ENCODE data around the gene ZNF598.

ZNF598 gene

GRCh38 chr16:1950559-1950958 is 59.1 kb downstream of the ZNF598 start:
- Histone ChIP-seq H3K4me1 (ENCODE audit: insufficient read depth, low read length) (no peaks in the 10 kb centered on the region), H3K9ac (ENCODE audit: low read depth, low read length) (no peak overlapping the region), H3K36me3 (ENCODE audit: insufficient read depth, low read length) (no peaks in the 10 kb centered on the region), H3K9me3 (ENCODE audit: control insufficient read depth, insufficient read depth, low read length) (no peaks in the 10 kb centered on the region)

GRCh38 chr16:1950047-1950446 is 59.6 kb downstream of the ZNF598 start:
- no peak overlapping the region for H3K9ac ChIP-seq (ENCODE audit: low read depth, low read length)
- no peaks in the 10 kb centered on the region for H3K36me3 ChIP-seq (ENCODE audit: insufficient read depth, low read length)
- no peaks in the 10 kb centered on the region for H3K4me1 ChIP-seq (ENCODE audit: insufficient read depth, low read length)
- H3K9me3 ChIP-seq (ENCODE audit: control insufficient read depth, insufficient read depth, low read length), result no peaks in the 10 kb centered on the region

- H3K9me3 ChIP-seq (ENCODE audit: control insufficient read depth, insufficient read depth, low read length), result no peaks in the 10 kb centered on the region
- H3K9ac ChIP-seq (ENCODE audit: low read depth, low read length), result no peak overlapping the region
- no peaks in the 10 kb centered on the region for H3K36me3 ChIP-seq (ENCODE audit: insufficient read depth, low read length)
- no peaks in the 10 kb centered on the region; the same call in 1 of the 2 replicates for H3K4me1 ChIP-seq (ENCODE audit: insufficient read depth, low read length)
Measured at GRCh38 chr16:1949507-1949906, 60.1 kb downstream of the ZNF598 start.

Data from ES-I3 (cell line).